Activated CD8-positive, alpha-beta memory T cell treated with anti-CD3 and anti-CD28 coated beads, Interleukin-2, amount 10 ng/mL, durations not matched to agents 7 days and 5 days (primary cell): ENCODE data around the gene WASF1. TPM values are rescaled to one million over a fixed set of nuclear protein-coding genes. Genes with fewer than 3 reads are reported as not detected.

ENCODE experiments used
- ATAC-seq: fragments of 150-1000 bp; cut with Tn5 transposase; one replicate; pipeline ENCODE4 v1.10.0; 2021; ENCODE audit warnings: moderate library complexity
- CTCF ChIA-PET: fragments of 350-600 bp; sonication (Branson Sonifier 250); formaldehyde crosslinking; loops from one replicate; lab custom pipeline; 2021; ENCODE audit warnings: antibody characterized with exemption; lab: Charles Lee
- DNase-seq: peaks from one replicate; pipeline ENCODE4 v3.0.0-alpha.2; 2020
- H3K27ac Mint-ChIP-seq: one replicate; pipeline ENCODE4 v1.8.0; 2021; ENCODE audit warnings: mild to moderate bottlenecking, mixed read lengths
- H3K27me3 Mint-ChIP-seq: one replicate; pipeline ENCODE4 v1.8.0; 2021; ENCODE audit warnings: mixed read lengths
- H3K36me3 Mint-ChIP-seq: one replicate; pipeline ENCODE4 v1.8.0; 2021; ENCODE audit warnings: mild to moderate bottlenecking, mixed read lengths
- H3K4me1 Mint-ChIP-seq: one replicate; pipeline ENCODE4 v1.8.0; 2021; ENCODE audit warnings: mixed read lengths
- H3K4me3 Mint-ChIP-seq: one replicate; pipeline ENCODE4 v1.8.0; 2021; ENCODE audit warnings: mild to moderate bottlenecking, moderate library complexity, mixed read lengths
- H3K9me3 Mint-ChIP-seq: one replicate; pipeline ENCODE4 v1.8.0; 2022; ENCODE audit warnings: low read depth, mixed read lengths
- total RNA-seq, 2 experiments: library from RNA; stranded (reverse); gene quantifications; one replicate each; pipeline ENCODE4 v1.2.3, GENCODE V29; 2021

WASF1 gene
- total RNA-seq, 2 experiments from 2014 or later = 0.47 to 1.5 TPM

DNA sequence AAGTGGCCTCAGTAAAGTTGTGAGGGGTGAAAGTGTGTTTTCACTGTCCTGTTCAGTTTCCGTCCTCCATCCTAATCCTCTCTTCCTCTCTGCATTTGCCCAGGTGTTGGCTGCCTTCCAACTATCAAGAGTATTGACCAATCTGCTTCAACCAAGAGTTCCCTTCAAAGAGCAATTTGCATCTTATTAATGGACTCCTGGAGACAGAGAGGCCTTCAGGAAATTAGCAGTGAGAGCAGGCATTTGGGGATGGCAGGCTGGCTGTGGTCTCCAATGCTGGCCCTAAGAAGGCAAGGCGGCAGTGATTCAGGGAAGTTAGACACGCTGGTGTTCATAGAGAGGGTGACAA lies 124.1 kb downstream of the WASF1 start:
- CTCF ChIA-PET = interaction anchor here (0.7 kb wide), 1 partner anchor 16 kb away, joined by 3 read pairs; no protein-coding TSS in a partner anchor
- Mint-ChIP-seq H3K9me3 (no peaks in the 10 kb centered on the region), H3K36me3 (no peaks in the 10 kb centered on the region), H3K27me3 (peaks cover 76% of the 10 kb centered on the region), H3K4me3 (no peak overlapping the region), H3K4me1 (no peaks in the 10 kb centered on the region), H3K27ac (no peak overlapping the region)
- DNase-seq (no peak), ATAC-seq (no peak)

- no peak for DNase-seq
- Mint-ChIP-seq H3K27me3 (peaks cover 74% of the 10 kb centered on the region), H3K9me3 (no peaks in the 10 kb centered on the region), H3K4me1 (no peaks in the 10 kb centered on the region), H3K36me3 (no peaks in the 10 kb centered on the region), H3K27ac (no peak overlapping the region), H3K4me3 (no peak overlapping the region)
- no peak for ATAC-seq
- CTCF ChIA-PET = interaction anchor here (0.7 to 1.7 kb wide), 2 partner anchors 15 kb away, joined by 3 to 9 read pairs; no protein-coding TSS in a partner anchor
Measured at GRCh38 chr6:110054664-110055386, 124.6 kb downstream of the WASF1 start.

DNA sequence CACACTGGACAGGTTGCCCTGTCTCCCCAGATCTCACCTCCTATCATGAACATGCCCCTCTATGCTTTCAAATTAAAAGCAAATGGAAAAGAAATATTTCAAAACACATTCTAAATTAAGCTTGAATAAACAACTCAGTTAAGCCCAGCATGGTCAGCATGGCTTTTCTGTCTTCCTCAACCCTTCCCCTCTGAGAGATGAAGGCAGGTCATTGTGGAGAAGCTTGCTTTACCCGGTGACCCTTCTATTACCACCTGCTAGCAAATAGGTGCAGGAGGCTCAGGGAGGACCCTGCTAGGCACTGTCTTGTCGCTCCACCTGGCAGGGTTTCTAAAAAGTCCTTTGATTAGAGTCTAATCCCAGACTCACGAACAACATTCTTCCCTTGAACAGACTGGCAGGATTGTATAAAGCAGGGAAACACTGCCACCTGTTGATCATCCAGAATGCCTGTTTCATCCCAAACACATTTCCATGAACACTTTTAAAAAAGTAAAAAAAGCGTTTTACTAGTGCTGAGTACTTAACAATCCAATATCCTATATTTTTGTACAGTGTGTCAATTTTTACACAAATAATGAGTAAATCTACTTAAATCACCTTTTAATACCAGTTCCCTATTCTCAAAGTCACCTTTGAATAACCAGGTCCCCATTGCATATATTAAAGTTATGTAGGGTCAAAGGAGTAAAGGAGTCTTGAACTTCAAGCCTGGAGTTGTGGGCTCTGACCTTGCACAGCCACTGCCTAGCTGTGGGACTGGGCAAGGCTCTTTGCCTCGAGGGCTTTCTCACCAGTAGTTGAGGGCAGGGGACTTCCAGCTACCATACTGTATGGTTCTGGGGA lies 125.9 kb downstream of the WASF1 start:
- H3K4me3 Mint-ChIP-seq = no peak overlapping the region
- H3K27ac Mint-ChIP-seq = no peak overlapping the region
- no peaks in the 10 kb centered on the region for H3K9me3 Mint-ChIP-seq
- no peak for ATAC-seq
- no peak for DNase-seq
- H3K4me1 Mint-ChIP-seq = no peaks in the 10 kb centered on the region
- H3K27me3 Mint-ChIP-seq = peaks cover 70% of the 10 kb centered on the region
- no peaks in the 10 kb centered on the region for H3K36me3 Mint-ChIP-seq
- CTCF ChIA-PET = interaction anchor here (0.6 to 1.7 kb wide), 4 partner anchors 10 to 865 kb away, joined by 3 to 9 read pairs (median 3); no protein-coding TSS in a partner anchor

- no peak for DNase-seq
- Mint-ChIP-seq H3K27me3 (peaks cover 46% of the 10 kb centered on the region), H3K4me3 (no peak overlapping the region), H3K36me3 (no peaks in the 10 kb centered on the region), H3K4me1 (no peaks in the 10 kb centered on the region), H3K9me3 (no peaks in the 10 kb centered on the region), H3K27ac (no peak overlapping the region)
- CTCF ChIA-PET = interaction anchor here (2.8 kb wide), 1 partner anchor 12 kb away, joined by 27 read pairs; no protein-coding TSS in a partner anchor
- no peak for ATAC-seq
Measured at GRCh38 chr6:110050440-110050813, 129.0 kb downstream of the WASF1 start.

Other genes starting within 250 kb of the WASF1 start
- not detected for gene GPR6, start 201.4 kb downstream of the WASF1 start, total RNA-seq
- 10 to 100 TPM; 26.3 to 27.9 TPM for gene CDC40, start 757 bp upstream of the WASF1 start, total RNA-seq
- not detected for gene METTL24, start 178.7 kb upstream of the WASF1 start, total RNA-seq
- not detected for gene DDO, start 235.9 kb upstream of the WASF1 start, total RNA-seq